AG08396 (cell line): ENCODE measurements around the gene SCLY.

ENCODE experiments used
- DNase-seq: peaks from one replicate; pipeline ENCODE4 v3.0.0; 2012; ENCODE audit warnings: low spot score, mixed read lengths

Gene SCLY

GRCh38 chr2:238140721-238141540 lies 80.1 kb downstream of the SCLY start:
- DNase-seq = no peak

- DNase-seq = no peak
Measured at GRCh38 chr2:238141541-238142318, 80.9 kb downstream of the SCLY start.

- DNase-seq = no peak
Measured at GRCh38 chr2:238142382-238143205, 81.8 kb downstream of the SCLY start.

- peak; percentile 85 for DNase-seq
Measured at GRCh38 chr2:238143239-238143951, 82.6 kb downstream of the SCLY start.

- DNase-seq = no peak
Measured at GRCh38 chr2:238144262-238144661, 83.5 kb downstream of the SCLY start.

GRCh38 chr2:238145046-238145445 lies 84.2 kb downstream of the SCLY start:
- no peak for DNase-seq

- no peak for DNase-seq
Measured at GRCh38 chr2:238145851-238146250, 85.0 kb downstream of the SCLY start.

- no peak for DNase-seq
Measured at GRCh38 chr2:238146884-238147544, 86.2 kb downstream of the SCLY start.

- DNase-seq = no peak
Measured at GRCh38 chr2:238148981-238149380, 88.2 kb downstream of the SCLY start.
